Gastroesophageal sphincter (tissue), 3 donors: ENCODE data around the gene PPM1L.

ENCODE experiments used
- EP300 ChIP-seq: sonication (generic); formaldehyde crosslinking; IDR thresholded peaks from one replicate; pipeline ENCODE4 v1.6.1; 2017; ENCODE audit warnings: antibody characterized with exemption, mild to moderate bottlenecking
- POLR2A ChIP-seq, 2 donors: fragments of 450-650 bp; IDR thresholded peaks; one replicate each; pipeline ENCODE4 v1.6.1; 2017; ENCODE audit warnings: antibody characterized with exemption in 2 of 2, mild to moderate bottlenecking in 2 of 2, moderate library complexity in 1 of 2
- POLR2AphosphoS5 ChIP-seq: sonication (generic); formaldehyde crosslinking; IDR thresholded peaks from one replicate; pipeline ENCODE4 v1.6.1; 2017; ENCODE audit warnings: antibody characterized with exemption
- TF ChIP-seq, protein P1 (sequence below), 4 experiments: fragments of 200-600 bp in 2 of 4; fragments of 450-650 bp in 2 of 4; sonication (generic) in 1 of 4; IDR thresholded peaks; one replicate each; pipeline ENCODE4 v1.5.1; 2017 to 2019; ENCODE audit warnings: antibody characterized with exemption in 4 of 4, mild to moderate bottlenecking in 2 of 4, moderate library complexity in 2 of 4

DNA sequence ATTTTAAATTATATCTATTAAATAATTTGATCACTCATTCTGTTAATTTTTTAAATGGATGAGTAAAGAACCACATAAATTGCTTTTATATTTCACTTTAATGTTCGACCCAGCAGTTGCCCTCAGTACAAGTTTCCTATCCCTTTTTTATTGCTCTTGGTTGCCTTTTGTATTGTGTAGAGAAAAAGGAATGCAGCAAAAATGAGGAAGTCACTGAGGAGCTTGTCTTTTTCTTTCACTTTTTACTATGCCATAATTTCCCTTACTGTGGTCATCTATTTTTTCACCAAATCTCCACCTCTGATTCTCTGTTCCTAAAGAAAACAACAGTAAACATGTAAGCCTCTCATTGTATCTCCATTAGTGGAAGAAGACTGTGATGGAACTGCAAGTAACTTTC lies 226.5 kb downstream of the PPM1L start:
- TF ChIP-seq, protein P1, sequence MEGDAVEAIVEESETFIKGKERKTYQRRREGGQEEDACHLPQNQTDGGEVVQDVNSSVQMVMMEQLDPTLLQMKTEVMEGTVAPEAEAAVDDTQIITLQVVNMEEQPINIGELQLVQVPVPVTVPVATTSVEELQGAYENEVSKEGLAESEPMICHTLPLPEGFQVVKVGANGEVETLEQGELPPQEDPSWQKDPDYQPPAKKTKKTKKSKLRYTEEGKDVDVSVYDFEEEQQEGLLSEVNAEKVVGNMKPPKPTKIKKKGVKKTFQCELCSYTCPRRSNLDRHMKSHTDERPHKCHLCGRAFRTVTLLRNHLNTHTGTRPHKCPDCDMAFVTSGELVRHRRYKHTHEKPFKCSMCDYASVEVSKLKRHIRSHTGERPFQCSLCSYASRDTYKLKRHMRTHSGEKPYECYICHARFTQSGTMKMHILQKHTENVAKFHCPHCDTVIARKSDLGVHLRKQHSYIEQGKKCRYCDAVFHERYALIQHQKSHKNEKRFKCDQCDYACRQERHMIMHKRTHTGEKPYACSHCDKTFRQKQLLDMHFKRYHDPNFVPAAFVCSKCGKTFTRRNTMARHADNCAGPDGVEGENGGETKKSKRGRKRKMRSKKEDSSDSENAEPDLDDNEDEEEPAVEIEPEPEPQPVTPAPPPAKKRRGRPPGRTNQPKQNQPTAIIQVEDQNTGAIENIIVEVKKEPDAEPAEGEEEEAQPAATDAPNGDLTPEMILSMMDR (IDR thresholded peaks at IDR 0.05): no peak
- TF ChIP-seq POLR2A (IDR thresholded peaks at IDR 0.05) (no peak), POLR2AphosphoS5 (no peak), EP300 (no peak)
